ENCODE data around the gene PTPN21. TPM values are rescaled to one million over a fixed set of nuclear protein-coding genes. Genes with fewer than 3 reads are reported as not detected.

PTPN21 gene
- total and polyA plus RNA-seq, 2 donors from 2014 or later = 5.3 to 23.2 TPM

GRCh38 chr14:88545256-88545655, 9.6 kb downstream of the PTPN21 start:
- Histone ChIP-seq H3K27ac (ENCODE audit: low read depth in 2 of 2, low read length in 2 of 2) (no peak overlapping the region), H3K9me3 (ENCODE audit: control insufficient read depth in 2 of 3, insufficient read depth in 1 of 3, low read length in 3 of 3) (no peaks in the 10 kb centered on the region), H3K4me1 (ENCODE audit: control insufficient read depth in 2 of 3, insufficient read depth in 2 of 3, low read depth in 1 of 3, low read length in 3 of 3) (peaks cover 0 to 4% (median 0%) of the 10 kb centered on the region in 3 donors), H3K4me3 (ENCODE audit: low read length in 3 of 3) (no peak overlapping the region), H3K36me3 (ENCODE audit: control insufficient read depth in 2 of 3, insufficient read depth in 3 of 3, low read length in 3 of 3) (peaks cover 2 to 16% (median 3%) of the 10 kb centered on the region in 3 donors), H3K27me3 (ENCODE audit: control insufficient read depth, insufficient read depth, low read length) (no peaks in the 10 kb centered on the region), H3K9ac (ENCODE audit: low read length in 3 of 3) (no peak overlapping the region)
- TF ChIP-seq, protein P1, sequence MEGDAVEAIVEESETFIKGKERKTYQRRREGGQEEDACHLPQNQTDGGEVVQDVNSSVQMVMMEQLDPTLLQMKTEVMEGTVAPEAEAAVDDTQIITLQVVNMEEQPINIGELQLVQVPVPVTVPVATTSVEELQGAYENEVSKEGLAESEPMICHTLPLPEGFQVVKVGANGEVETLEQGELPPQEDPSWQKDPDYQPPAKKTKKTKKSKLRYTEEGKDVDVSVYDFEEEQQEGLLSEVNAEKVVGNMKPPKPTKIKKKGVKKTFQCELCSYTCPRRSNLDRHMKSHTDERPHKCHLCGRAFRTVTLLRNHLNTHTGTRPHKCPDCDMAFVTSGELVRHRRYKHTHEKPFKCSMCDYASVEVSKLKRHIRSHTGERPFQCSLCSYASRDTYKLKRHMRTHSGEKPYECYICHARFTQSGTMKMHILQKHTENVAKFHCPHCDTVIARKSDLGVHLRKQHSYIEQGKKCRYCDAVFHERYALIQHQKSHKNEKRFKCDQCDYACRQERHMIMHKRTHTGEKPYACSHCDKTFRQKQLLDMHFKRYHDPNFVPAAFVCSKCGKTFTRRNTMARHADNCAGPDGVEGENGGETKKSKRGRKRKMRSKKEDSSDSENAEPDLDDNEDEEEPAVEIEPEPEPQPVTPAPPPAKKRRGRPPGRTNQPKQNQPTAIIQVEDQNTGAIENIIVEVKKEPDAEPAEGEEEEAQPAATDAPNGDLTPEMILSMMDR (IDR thresholded peaks at IDR 0.05; ENCODE audit: borderline replicate concordance, extremely low read depth, insufficient read depth) = no peak
- DNase-seq (no peak), FAIRE-seq (no peak)
- intact Hi-C loops (cut with DNase I) = no loop called here

DNA sequence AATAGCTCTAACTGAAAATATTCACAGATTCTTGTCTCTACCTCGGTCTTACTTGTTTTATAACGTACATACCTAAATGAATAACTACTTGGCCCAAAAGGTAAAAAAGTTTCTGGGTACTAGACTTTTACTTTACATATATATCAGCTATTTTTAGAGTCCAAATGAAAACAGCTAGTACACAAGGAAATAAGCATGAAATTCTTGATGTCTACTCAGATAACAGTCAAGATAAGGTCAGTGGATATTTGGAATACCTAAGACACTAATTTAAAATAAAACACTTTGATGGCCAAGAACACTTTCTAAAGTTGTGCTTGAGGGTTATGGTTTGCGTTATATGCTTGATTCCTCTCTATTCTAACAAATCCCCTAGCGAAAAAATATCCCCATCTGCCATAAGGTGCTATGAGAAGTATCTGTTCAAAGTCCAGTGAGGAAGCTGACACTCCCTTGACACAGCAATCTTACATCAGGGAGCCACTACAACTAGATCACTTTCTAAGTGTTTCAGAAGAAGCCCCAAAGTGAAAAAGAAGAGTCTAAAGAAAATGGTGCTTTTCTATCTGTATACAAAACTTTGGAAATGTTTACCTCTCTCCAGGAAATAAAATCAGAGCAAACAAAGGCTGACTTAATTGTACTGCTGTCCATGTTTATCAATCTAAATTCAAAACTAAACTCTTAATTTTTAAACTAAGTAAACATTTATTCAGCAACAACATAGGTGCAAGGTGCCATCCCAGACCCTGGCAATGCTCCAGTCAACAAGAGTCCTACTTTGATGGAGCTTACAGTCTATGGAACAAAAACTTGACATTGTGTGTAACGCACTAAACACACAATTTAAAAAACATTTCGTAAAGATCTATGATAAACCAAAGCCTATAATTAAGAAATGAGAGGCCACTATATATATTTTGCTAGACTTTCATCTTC, 11.7 kb downstream of the PTPN21 start:
- intact Hi-C loops (cut with DNase I) = no loop called here
- no peak overlapping the region for H3K4me3 ChIP-seq (ENCODE audit: low read length in 3 of 3)
- H3K36me3 ChIP-seq (ENCODE audit: control insufficient read depth in 2 of 3, insufficient read depth in 3 of 3, low read length in 3 of 3) = peaks cover 0 to 6% (median 4%) of the 10 kb centered on the region in 3 donors
- H3K27me3 ChIP-seq (ENCODE audit: control insufficient read depth, insufficient read depth, low read length) = no peaks in the 10 kb centered on the region
- H3K9ac ChIP-seq (ENCODE audit: low read length in 3 of 3) = no peak overlapping the region
- no peaks in the 10 kb centered on the region for H3K9me3 ChIP-seq (ENCODE audit: control insufficient read depth in 2 of 3, insufficient read depth in 1 of 3, low read length in 3 of 3)
- FAIRE-seq (no peak), DNase-seq (no peak)
- TF ChIP-seq, protein P1 (IDR thresholded peaks at IDR 0.05; ENCODE audit: borderline replicate concordance, extremely low read depth, insufficient read depth) = no peak
- peaks cover 0 to 4% (median 0%) of the 10 kb centered on the region in 3 donors for H3K4me1 ChIP-seq (ENCODE audit: control insufficient read depth in 2 of 3, insufficient read depth in 2 of 3, low read depth in 1 of 3, low read length in 3 of 3)
- H3K27ac ChIP-seq (ENCODE audit: low read depth in 2 of 2, low read length in 2 of 2) = peak overlapping the region in 1 of 2 donors; percentile 26

DNA sequence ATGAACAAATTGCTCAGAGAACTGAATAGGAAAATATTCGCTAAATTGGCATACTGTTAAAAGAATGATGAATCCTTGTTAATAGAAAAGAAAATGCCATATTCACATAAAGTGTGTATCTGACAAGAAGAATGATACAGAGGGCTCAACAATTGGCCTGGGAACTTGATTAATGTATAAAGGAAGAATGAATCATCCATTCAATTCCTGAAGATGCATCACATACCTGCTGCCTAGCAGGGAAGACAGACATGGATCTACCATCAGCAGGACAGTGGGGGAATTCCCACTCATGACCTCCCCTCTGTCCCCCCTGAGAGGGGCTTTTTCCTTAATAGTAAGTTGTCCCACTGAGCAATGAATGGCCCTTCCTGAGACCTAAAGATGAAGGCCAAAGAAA, 13.5 kb downstream of the PTPN21 start:
- no peak overlapping the region for H3K27ac ChIP-seq (ENCODE audit: low read depth in 2 of 2, low read length in 2 of 2)
- peaks cover 0 to 5% (median 4%) of the 10 kb centered on the region in 3 donors for H3K4me1 ChIP-seq (ENCODE audit: control insufficient read depth in 2 of 3, insufficient read depth in 2 of 3, low read depth in 1 of 3, low read length in 3 of 3)
- TF ChIP-seq, protein P1 (IDR thresholded peaks at IDR 0.05; ENCODE audit: borderline replicate concordance, extremely low read depth, insufficient read depth) = no peak
- DNase-seq = no peak
- no peak for FAIRE-seq
- no peak overlapping the region for H3K4me3 ChIP-seq (ENCODE audit: low read length in 3 of 3)
- no peaks in the 10 kb centered on the region for H3K27me3 ChIP-seq (ENCODE audit: control insufficient read depth, insufficient read depth, low read length)
- H3K9ac ChIP-seq (ENCODE audit: low read length in 3 of 3) = no peak overlapping the region
- intact Hi-C loops (cut with DNase I) = no loop called here
- peaks cover 0 to 2% (median 0%) of the 10 kb centered on the region in 3 donors for H3K36me3 ChIP-seq (ENCODE audit: control insufficient read depth in 2 of 3, insufficient read depth in 3 of 3, low read length in 3 of 3)
- H3K9me3 ChIP-seq (ENCODE audit: control insufficient read depth in 2 of 3, insufficient read depth in 1 of 3, low read length in 3 of 3) = no peaks in the 10 kb centered on the region

All from kidney (tissue), 14 donors.